Activated CD4-positive, alpha-beta T cell treated with anti-CD3 and anti-CD28 coated beads, Interleukin-2, amount 10 ng/mL, durations not matched to agents 7 days and 5 days (primary cell): Measurements from ENCODE around the gene TENM4. TPM values are rescaled to one million over a fixed set of nuclear protein-coding genes. Genes with fewer than 3 reads are reported as not detected.

Experiments
- CTCF ChIA-PET: fragments of 350-600 bp; sonication (Branson Sonifier 250); formaldehyde crosslinking; loops from one replicate; lab custom pipeline; 2021; ENCODE audit warnings: antibody characterized with exemption; lab: Charles Lee
- POLR2A ChIA-PET: fragments of 350-600 bp; sonication (Branson Sonifier 250); formaldehyde crosslinking; loops from one replicate; lab custom pipeline; 2021; ENCODE audit warnings: antibody characterized with exemption; lab: Charles Lee
- DNase-seq: peaks from one replicate; pipeline ENCODE4 v3.0.0-alpha.2; 2020
- H3K27ac Mint-ChIP-seq: one replicate; pipeline ENCODE4 v1.8.0; 2021; ENCODE audit warnings: mild to moderate bottlenecking, moderate library complexity, mixed read lengths
- H3K27me3 Mint-ChIP-seq: one replicate; pipeline ENCODE4 v1.8.0; 2021; ENCODE audit warnings: mixed read lengths
- H3K36me3 Mint-ChIP-seq: one replicate; pipeline ENCODE4 v1.8.0; 2021; ENCODE audit warnings: low read depth, mixed read lengths
- H3K4me1 Mint-ChIP-seq: one replicate; pipeline ENCODE4 v1.8.0; 2021; ENCODE audit warnings: mixed read lengths
- H3K4me3 Mint-ChIP-seq: one replicate; pipeline ENCODE4 v1.8.0; 2021; ENCODE audit warnings: mild to moderate bottlenecking, moderate library complexity, mixed read lengths
- H3K9me3 Mint-ChIP-seq: one replicate; pipeline ENCODE4 v1.8.0; 2021; ENCODE audit warnings: mixed read lengths
- total RNA-seq, 2 experiments: library from RNA; stranded (reverse); gene quantifications; one replicate each; pipeline ENCODE4 v1.2.3, GENCODE V29; 2021

Gene TENM4
- total RNA-seq, 2 experiments from 2014 or later, result not detected

GRCh38 chr11:79121351-79121750 is 319.5 kb downstream of the TENM4 start:
- DNase-seq, result no peak
- no peaks in the 10 kb centered on the region for H3K36me3 Mint-ChIP-seq
- ChIA-PET CTCF (interaction anchor here (0.6 to 1.0 kb wide), 2 partner anchors 155 to 451 kb away, joined by 3 read pairs; no protein-coding TSS in a partner anchor), POLR2A (no interaction called here)
- no peaks in the 10 kb centered on the region for H3K4me1 Mint-ChIP-seq
- peaks cover 6% of the 10 kb centered on the region for H3K9me3 Mint-ChIP-seq
- H3K27ac Mint-ChIP-seq, result no peak overlapping the region
- H3K4me3 Mint-ChIP-seq, result no peak overlapping the region
- H3K27me3 Mint-ChIP-seq, result no peaks in the 10 kb centered on the region

GRCh38 chr11:79119491-79120284 is 321.1 kb downstream of the TENM4 start:
- ChIA-PET POLR2A (no interaction called here), CTCF (interaction anchor here (1.2 kb wide), 1 partner anchor 12 kb away, joined by 3 read pairs; no protein-coding TSS in a partner anchor)
- no peak for DNase-seq
- Mint-ChIP-seq H3K27me3 (no peaks in the 10 kb centered on the region), H3K4me1 (no peaks in the 10 kb centered on the region), H3K9me3 (no peaks in the 10 kb centered on the region), H3K27ac (no peak overlapping the region), H3K4me3 (no peak overlapping the region), H3K36me3 (no peaks in the 10 kb centered on the region)

- Mint-ChIP-seq H3K36me3 (no peaks in the 10 kb centered on the region), H3K27ac (no peak overlapping the region), H3K9me3 (no peaks in the 10 kb centered on the region), H3K4me1 (no peaks in the 10 kb centered on the region), H3K27me3 (no peaks in the 10 kb centered on the region), H3K4me3 (no peak overlapping the region)
- POLR2A ChIA-PET, result no interaction called here
- CTCF ChIA-PET, result no interaction called here
- no peak for DNase-seq
Measured at GRCh38 chr11:79117488-79117887, 323.3 kb downstream of the TENM4 start.

GRCh38 chr11:79116600-79116999 is 324.2 kb downstream of the TENM4 start:
- Mint-ChIP-seq H3K9me3 (no peaks in the 10 kb centered on the region), H3K27ac (no peak overlapping the region), H3K4me3 (no peak overlapping the region), H3K27me3 (no peaks in the 10 kb centered on the region), H3K4me1 (no peaks in the 10 kb centered on the region), H3K36me3 (no peaks in the 10 kb centered on the region)
- ChIA-PET CTCF (no interaction called here), POLR2A (no interaction called here)
- no peak for DNase-seq

GRCh38 chr11:79113054-79113690 is 327.7 kb downstream of the TENM4 start:
- no peaks in the 10 kb centered on the region for H3K9me3 Mint-ChIP-seq
- POLR2A ChIA-PET, result no interaction called here
- H3K4me3 Mint-ChIP-seq, result no peak overlapping the region
- no peak overlapping the region for H3K27ac Mint-ChIP-seq
- H3K27me3 Mint-ChIP-seq, result no peaks in the 10 kb centered on the region
- no peaks in the 10 kb centered on the region for H3K4me1 Mint-ChIP-seq
- no peaks in the 10 kb centered on the region for H3K36me3 Mint-ChIP-seq
- CTCF ChIA-PET, result interaction anchor here (0.7 kb wide), 1 partner anchor 9 kb away, joined by 3 read pairs; no protein-coding TSS in a partner anchor
- no peak for DNase-seq

GRCh38 chr11:79110796-79111195 is 330.0 kb downstream of the TENM4 start:
- H3K27me3 Mint-ChIP-seq, result no peaks in the 10 kb centered on the region
- no peaks in the 10 kb centered on the region for H3K9me3 Mint-ChIP-seq
- no peak overlapping the region for H3K27ac Mint-ChIP-seq
- no peaks in the 10 kb centered on the region for H3K4me1 Mint-ChIP-seq
- ChIA-PET CTCF (no interaction called here), POLR2A (no interaction called here)
- DNase-seq, result no peak
- no peaks in the 10 kb centered on the region for H3K36me3 Mint-ChIP-seq
- no peak overlapping the region for H3K4me3 Mint-ChIP-seq

GRCh38 chr11:79110321-79110720 is 330.5 kb downstream of the TENM4 start:
- no peak overlapping the region for H3K4me3 Mint-ChIP-seq
- no peak for DNase-seq
- no peaks in the 10 kb centered on the region for H3K9me3 Mint-ChIP-seq
- no peak overlapping the region for H3K27ac Mint-ChIP-seq
- ChIA-PET CTCF (no interaction called here), POLR2A (no interaction called here)
- H3K4me1 Mint-ChIP-seq, result no peaks in the 10 kb centered on the region
- no peaks in the 10 kb centered on the region for H3K36me3 Mint-ChIP-seq
- no peaks in the 10 kb centered on the region for H3K27me3 Mint-ChIP-seq

- Mint-ChIP-seq H3K27ac (no peak overlapping the region), H3K4me1 (no peaks in the 10 kb centered on the region), H3K36me3 (no peaks in the 10 kb centered on the region), H3K9me3 (no peaks in the 10 kb centered on the region), H3K27me3 (peaks cover 2% of the 10 kb centered on the region), H3K4me3 (no peak overlapping the region)
- ChIA-PET POLR2A (no interaction called here), CTCF (no interaction called here)
- no peak for DNase-seq
Measured at GRCh38 chr11:79108851-79109250, 332.0 kb downstream of the TENM4 start.

- no peaks in the 10 kb centered on the region for H3K36me3 Mint-ChIP-seq
- ChIA-PET CTCF (no interaction called here), POLR2A (no interaction called here)
- no peak overlapping the region for H3K27ac Mint-ChIP-seq
- no peaks in the 10 kb centered on the region for H3K9me3 Mint-ChIP-seq
- no peak overlapping the region for H3K4me3 Mint-ChIP-seq
- no peaks in the 10 kb centered on the region for H3K4me1 Mint-ChIP-seq
- no peak for DNase-seq
- H3K27me3 Mint-ChIP-seq, result peaks cover 5% of the 10 kb centered on the region
Measured at GRCh38 chr11:79102840-79103239, 338.0 kb downstream of the TENM4 start.

GRCh38 chr11:79101656-79102055 is 339.2 kb downstream of the TENM4 start:
- Mint-ChIP-seq H3K4me1 (no peaks in the 10 kb centered on the region), H3K27ac (no peak overlapping the region), H3K36me3 (no peaks in the 10 kb centered on the region), H3K4me3 (no peak overlapping the region), H3K9me3 (no peaks in the 10 kb centered on the region), H3K27me3 (peaks cover 5% of the 10 kb centered on the region)
- ChIA-PET CTCF (no interaction called here), POLR2A (no interaction called here)
- no peak for DNase-seq

- H3K4me1 Mint-ChIP-seq, result no peaks in the 10 kb centered on the region
- POLR2A ChIA-PET, result interaction anchor here (0.5 kb wide), 1 partner anchor 1642 kb away, joined by 3 read pairs; no protein-coding TSS in a partner anchor
- no peaks in the 10 kb centered on the region for H3K36me3 Mint-ChIP-seq
- no peaks in the 10 kb centered on the region for H3K9me3 Mint-ChIP-seq
- no peak overlapping the region for H3K4me3 Mint-ChIP-seq
- no peak overlapping the region for H3K27ac Mint-ChIP-seq
- CTCF ChIA-PET, result interaction anchor here (0.9 to 2.1 kb wide), 4 partner anchors 9 to 34 kb away, joined by 3 to 8 read pairs (median 4); no protein-coding TSS in a partner anchor
- H3K27me3 Mint-ChIP-seq, result peaks cover 5% of the 10 kb centered on the region
- peak; percentile 35 for DNase-seq
Measured at GRCh38 chr11:79100093-79100910, 340.5 kb downstream of the TENM4 start.

GRCh38 chr11:79098146-79098545 is 342.7 kb downstream of the TENM4 start:
- Mint-ChIP-seq H3K27ac (no peak overlapping the region), H3K9me3 (no peaks in the 10 kb centered on the region), H3K36me3 (no peaks in the 10 kb centered on the region), H3K4me1 (no peaks in the 10 kb centered on the region), H3K27me3 (peaks cover 3% of the 10 kb centered on the region), H3K4me3 (no peak overlapping the region)
- no peak for DNase-seq
- CTCF ChIA-PET, result interaction anchor here (1.2 kb wide), 1 partner anchor 211 kb away, joined by 3 read pairs; no protein-coding TSS in a partner anchor
- POLR2A ChIA-PET, result no interaction called here
